GM19099 (cell line): ENCODE data around the gene WDFY2.

Experiments used
- POLR2A ChIP-seq: IDR thresholded peaks from 3 replicates; pipeline ENCODE4 v1.6.1; 2011; ENCODE audit warnings: low read depth; ENCODE audit not compliant: insufficient read length; ENCODE audit errors: extremely low read depth

The WDFY2 gene

GRCh38 chr13:51723529-51723928 is 139.3 kb downstream of the WDFY2 start:
- TF ChIP-seq POLR2A, result no peak

- TF ChIP-seq POLR2A, result no peak
These were observed 140.5 kb downstream of the WDFY2 start for GRCh38 chr13:51724721-51725120.

- TF ChIP-seq POLR2A, result no peak
These were observed 142.4 kb downstream of the WDFY2 start for GRCh38 chr13:51726446-51727193.

GRCh38 chr13:51727634-51728274 is 143.5 kb downstream of the WDFY2 start:
- TF ChIP-seq POLR2A, result no peak

GRCh38 chr13:51728275-51728673 is 144.0 kb downstream of the WDFY2 start:
- TF ChIP-seq POLR2A, result no peak

- no peak for TF ChIP-seq POLR2A
These were observed 144.7 kb downstream of the WDFY2 start for GRCh38 chr13:51728972-51729371.

GRCh38 chr13:51729866-51730553 is 145.7 kb downstream of the WDFY2 start:
- TF ChIP-seq POLR2A, result no peak

- TF ChIP-seq POLR2A, result no peak
These were observed 146.7 kb downstream of the WDFY2 start for GRCh38 chr13:51730927-51731326.

- TF ChIP-seq POLR2A, result no peak
These were observed 147.5 kb downstream of the WDFY2 start for GRCh38 chr13:51731759-51732158.

- no peak for TF ChIP-seq POLR2A
These were observed 149.4 kb downstream of the WDFY2 start for GRCh38 chr13:51733374-51734298.

- TF ChIP-seq POLR2A, result no peak
These were observed 150.5 kb downstream of the WDFY2 start for GRCh38 chr13:51734786-51735185.

- no peak for TF ChIP-seq POLR2A
These were observed 153.3 kb downstream of the WDFY2 start for GRCh38 chr13:51737609-51738008.

- no peak for TF ChIP-seq POLR2A
These were observed 154.1 kb downstream of the WDFY2 start for GRCh38 chr13:51738226-51738905.

GRCh38 chr13:51739027-51739764 is 154.9 kb downstream of the WDFY2 start:
- no peak for TF ChIP-seq POLR2A

- TF ChIP-seq POLR2A, result no peak
These were observed 156.4 kb downstream of the WDFY2 start for GRCh38 chr13:51740698-51741097.
